ENCODE results near the gene SEMA3A.
"Not testable (repeated sequence)": the region's sequence is repeated elsewhere in the genome, so short reads cannot be mapped to it uniquely, and the experiment has no call there.

SEMA3A gene

DNA sequence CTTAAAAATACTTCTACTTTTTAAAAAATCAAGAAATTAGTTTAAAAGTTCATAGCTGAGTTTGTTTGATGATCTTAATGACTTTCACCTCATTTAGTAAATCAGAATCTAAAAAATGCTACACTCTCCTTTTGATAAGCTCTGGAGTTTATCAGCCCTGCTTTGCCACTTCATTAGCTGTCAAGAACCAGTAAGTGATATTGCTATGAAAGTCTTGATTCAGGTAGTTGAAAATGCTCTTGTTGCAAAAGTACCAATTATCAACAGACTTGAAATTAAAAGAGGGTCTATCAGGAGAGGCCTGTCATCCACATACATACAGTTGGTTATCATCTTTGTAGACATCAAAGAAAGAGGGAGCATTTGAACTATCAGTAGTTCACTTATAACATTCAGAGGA is 41.6 kb downstream of the SEMA3A start:
- no peak for DNase-seq

DNA sequence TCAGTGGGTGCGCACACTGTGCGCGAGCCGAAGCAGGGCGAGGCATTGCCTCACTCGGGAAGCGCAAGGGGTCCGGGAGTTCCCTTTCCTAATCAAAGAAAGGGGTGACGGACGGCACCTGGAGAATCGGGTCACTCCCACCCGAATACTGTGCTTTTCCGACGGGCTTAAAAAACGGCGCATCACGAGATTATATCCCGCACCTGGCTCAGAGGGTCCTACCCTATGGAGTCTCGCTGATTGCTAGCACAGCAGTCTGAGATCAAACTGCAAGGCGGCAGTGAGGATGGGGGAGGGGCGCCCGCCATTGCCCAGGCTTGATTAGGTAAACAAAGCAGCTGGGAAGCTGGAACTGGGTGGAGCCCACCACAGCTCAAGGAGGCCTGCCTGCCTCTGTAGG is 44.2 kb downstream of the SEMA3A start:
- DNase-seq: not testable (repeated sequence)

DNA sequence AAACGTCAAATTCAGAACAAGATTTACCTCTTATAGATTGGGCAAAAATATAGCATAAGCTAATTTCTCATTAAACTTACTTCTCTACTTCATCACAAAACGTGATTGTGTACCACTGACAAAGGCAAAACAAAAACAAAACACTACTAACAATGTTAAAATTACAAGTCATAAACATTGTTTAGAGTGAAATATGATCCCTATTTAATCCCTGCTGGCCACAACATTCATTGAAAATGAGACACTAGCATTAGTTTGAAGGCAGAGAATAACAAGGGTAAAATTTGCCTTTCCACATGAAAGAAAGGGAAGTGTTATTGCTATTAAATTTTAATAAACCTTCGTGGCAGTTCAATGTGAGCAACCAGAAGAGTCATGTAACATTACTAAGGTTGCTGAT is 45.0 kb downstream of the SEMA3A start:
- no peak for DNase-seq

- no peak for DNase-seq
These were observed 48.7 kb downstream of the SEMA3A start for GRCh38 chr7:84145892-84146291.

DNA sequence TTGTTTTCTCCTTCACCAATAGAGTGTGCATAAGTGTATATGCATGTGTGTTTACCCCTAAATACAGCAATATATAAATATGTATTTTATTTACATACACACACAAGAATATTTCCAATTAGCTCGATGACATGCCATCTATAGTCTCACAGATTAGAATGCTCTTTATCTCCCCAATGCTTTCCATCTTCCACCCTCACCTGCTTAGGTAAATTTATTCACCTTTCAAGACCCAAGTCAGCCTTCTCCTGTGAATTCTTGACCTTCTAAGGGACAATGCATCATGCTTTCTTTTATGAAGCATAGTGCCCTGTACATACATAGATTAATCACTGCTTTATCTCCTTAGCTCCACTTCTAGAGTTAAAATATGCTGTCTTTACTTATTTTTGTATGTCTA is 49.7 kb downstream of the SEMA3A start:
- no peak for DNase-seq

- no peak for DNase-seq
These were observed 50.1 kb downstream of the SEMA3A start for GRCh38 chr7:84144480-84144879.

- DNase-seq: no peak
These were observed 51.9 kb downstream of the SEMA3A start for GRCh38 chr7:84142726-84143125.

- DNase-seq: no peak
These were observed 54.4 kb downstream of the SEMA3A start for GRCh38 chr7:84139986-84140729.

GRCh38 chr7:84138411-84138810 is 56.2 kb downstream of the SEMA3A start:
- DNase-seq: no peak

GRCh38 chr7:84137812-84138211 is 56.8 kb downstream of the SEMA3A start:
- DNase-seq: no peak

GRCh38 chr7:84136809-84137208 is 57.8 kb downstream of the SEMA3A start:
- DNase-seq: no peak

- no peak for DNase-seq
These were observed 58.3 kb downstream of the SEMA3A start for GRCh38 chr7:84136336-84136735.

DNA sequence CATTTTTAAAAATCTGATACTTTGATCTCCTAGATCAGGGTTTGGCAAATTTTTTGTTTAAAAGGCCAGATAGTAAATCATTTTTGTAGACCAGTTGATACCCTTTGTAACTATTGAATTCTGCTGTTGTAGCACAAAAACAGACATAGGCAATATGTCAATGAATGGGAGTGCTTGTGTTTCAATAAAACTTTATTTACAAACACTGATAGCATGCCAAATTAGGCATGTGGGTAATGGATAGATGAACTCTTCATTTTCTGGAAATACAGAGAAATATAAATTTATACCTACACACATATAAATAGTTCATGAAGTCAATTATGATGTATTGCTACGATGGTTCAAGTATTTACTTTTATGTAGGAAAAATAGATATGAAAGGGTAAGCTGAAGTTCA is 60.4 kb downstream of the SEMA3A start:
- no peak for DNase-seq

DNA sequence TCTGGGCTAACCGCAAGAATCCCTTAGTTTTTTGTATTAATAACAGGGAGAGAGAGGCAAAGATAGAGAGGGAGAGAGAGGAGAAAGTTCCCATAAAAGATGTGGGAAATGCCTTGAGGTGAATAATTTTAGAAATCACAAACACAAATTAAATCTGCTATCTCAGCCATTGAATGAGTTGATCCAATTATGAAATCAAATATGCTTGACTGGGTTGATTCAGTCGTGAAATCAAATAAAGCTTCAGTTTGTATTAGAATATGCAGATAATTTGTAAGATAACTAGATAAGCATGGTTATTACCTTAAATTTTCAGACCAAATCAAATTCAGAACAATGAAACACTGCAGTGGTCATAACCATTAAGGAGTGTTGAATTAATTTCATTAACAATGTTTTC is 68.9 kb downstream of the SEMA3A start:
- DNase-seq: no peak

DNA sequence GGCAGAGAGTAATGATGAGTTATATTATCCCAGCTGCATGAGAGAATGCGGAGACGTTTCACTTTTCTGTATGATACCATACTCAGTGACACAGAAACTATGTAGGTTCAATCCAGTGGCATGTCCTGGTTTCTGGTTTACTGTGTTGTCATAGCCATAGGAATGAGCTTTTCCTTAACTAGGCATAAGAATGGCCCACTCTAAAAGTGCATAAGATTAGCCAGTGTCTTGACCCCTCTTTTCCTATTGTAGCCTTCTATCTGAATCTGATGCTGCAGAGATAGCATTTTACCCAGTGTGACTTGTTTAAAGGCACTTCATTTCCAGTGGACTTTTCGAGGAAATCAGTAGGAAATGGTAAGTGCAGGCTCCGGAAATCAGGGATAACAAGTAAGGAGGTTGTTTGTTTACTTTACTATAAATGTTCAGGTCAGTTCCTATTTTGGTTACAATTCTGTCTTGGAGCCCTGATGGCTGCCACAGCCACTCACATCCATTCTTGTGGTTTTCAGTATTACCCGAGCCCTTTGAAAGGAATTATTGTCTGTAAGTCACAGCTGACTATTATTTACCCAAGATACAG is 70.5 kb downstream of the SEMA3A start:
- no peak for DNase-seq

DNA sequence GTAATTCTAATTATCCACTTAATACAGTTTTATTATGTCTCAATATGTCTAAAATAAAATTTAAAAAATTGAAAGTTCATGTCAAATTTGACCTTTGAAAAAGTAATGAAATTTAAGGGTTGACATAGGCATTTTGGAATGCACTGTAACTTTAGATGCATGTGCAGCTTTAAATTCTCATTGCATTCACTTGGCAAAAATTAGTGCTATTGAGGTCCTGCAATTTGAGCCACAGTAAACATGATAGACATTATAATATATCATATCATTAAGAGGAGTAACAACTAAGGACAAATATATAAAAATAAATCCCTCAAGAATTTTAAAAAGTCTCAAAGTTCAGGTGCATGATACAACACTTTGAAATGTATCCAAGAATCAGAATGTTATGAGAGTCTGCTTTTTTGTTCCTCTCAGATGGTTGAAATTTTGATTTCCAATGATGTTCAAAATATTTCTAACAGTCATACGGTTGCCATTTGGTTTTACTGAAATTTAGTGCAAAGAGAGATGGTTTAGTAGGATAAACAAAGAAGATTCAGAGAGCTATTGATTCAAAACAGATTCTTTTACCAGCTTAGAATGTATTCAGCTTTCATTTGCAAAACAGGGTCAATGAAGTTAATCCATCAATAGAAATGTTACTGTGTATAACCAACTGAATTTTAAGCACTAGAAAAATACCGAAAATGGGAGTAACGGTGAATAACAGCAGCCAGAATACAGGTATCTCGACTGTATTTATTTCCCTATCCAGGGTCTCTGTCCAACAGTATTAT is 71.8 kb downstream of the SEMA3A start:
- no peak for DNase-seq

GRCh38 chr7:84117304-84117703 is 77.3 kb downstream of the SEMA3A start:
- DNase-seq: no peak

DNA sequence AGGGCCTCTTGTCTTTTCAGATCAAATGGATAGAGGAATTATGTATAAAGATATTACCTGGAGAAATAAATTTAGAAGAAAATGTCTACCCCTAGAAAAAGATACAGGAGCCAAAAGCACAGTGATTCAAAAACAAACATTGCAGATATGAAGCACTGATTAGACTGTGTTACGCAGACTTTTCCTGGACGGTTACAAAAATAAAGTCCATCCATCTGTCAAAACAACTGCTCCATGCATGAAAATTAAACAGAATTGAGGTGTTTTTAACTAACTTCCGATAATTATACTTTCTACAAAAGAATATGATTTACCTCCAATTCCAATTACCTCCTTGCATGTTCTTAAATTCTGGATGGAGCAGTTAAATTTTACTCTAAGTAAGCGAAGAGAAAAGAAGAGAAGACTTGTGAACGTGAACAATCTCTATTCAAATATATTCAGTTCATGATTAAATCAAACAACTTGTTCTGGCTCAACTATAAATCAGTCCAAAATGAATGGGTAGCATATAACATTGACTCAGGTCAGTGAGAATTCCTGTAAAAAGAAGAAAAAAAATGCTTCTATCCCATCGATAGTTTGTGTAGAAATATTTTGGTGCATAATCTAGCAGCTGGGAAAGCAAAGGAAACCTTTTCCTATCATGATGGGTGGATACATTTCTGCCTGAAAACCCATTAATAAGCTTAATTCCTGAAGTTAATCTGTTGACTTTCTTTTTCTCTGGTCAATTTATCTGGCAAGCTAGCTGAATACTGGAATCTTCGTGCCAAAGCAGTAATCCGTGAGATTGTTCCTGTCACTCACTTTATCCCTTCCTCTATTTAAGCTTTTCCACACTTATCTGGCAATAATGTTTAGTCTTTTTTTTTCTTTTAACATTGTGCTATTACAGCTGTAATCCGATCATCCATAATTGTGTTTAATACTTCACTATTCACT is 80.4 kb downstream of the SEMA3A start:
- DNase-seq: no peak

DNA sequence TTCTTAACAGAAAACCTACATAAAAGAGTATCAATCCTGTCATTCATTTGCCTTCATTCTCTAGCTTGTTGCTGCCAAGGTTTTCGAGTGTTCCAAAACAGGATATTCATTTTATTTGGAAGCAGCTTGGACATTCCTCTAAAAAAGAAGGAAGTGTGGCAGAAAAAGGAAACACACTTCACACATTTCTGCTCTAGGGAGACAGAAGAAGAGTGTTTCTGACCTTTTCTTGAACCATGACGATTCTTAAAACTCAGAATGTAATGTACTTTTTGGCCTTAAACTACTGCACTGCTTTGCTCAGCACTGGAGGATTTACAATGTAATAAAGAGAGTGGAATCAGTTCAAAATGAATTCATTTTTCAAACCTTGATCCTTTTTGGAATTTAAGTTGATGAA is 81.3 kb downstream of the SEMA3A start:
- no peak for DNase-seq

- DNase-seq: no peak
These were observed 81.8 kb downstream of the SEMA3A start for GRCh38 chr7:84112771-84113170.

- DNase-seq: no peak
These were observed 82.7 kb downstream of the SEMA3A start for GRCh38 chr7:84111842-84112241.

GRCh38 chr7:84110400-84110799 is 84.2 kb downstream of the SEMA3A start:
- no peak for DNase-seq

GRCh38 chr7:84108787-84109186 is 85.8 kb downstream of the SEMA3A start:
- no peak for DNase-seq
